KOPT-K1 (cell line): ENCODE data around the gene CSF1R.

ENCODE experiments used
- H3K27ac ChIP-seq: fragments of 200-600 bp; sonication (generic); 2 replicates; pipeline ENCODE4 v1.5.1; 2016; ENCODE audit warnings: antibody characterized with exemption, mild to moderate bottlenecking, low read depth, low read length; ENCODE audit not compliant: poor library complexity, severe bottlenecking
- H3K36me3 ChIP-seq: fragments of 200-600 bp; sonication (generic); 2 replicates; pipeline ENCODE4 v1.5.1; 2017; ENCODE audit warnings: antibody characterized with exemption, mild to moderate bottlenecking, low read length, moderate library complexity; ENCODE audit not compliant: insufficient read depth
- H3K9me3 ChIP-seq: fragments of 200-600 bp; sonication (generic); 2 replicates; pipeline ENCODE4 v1.5.1; 2017; ENCODE audit warnings: antibody characterized with exemption, low read length, mild to moderate bottlenecking; ENCODE audit not compliant: insufficient read depth, poor library complexity, severe bottlenecking

The CSF1R gene

GRCh38 chr5:150061538-150061995 is 24.8 kb downstream of the CSF1R start:
- Histone ChIP-seq H3K9me3 (no peaks in the 10 kb centered on the region), H3K36me3 (no peaks in the 10 kb centered on the region), H3K27ac (no peak overlapping the region)

GRCh38 chr5:150060471-150060870 is 25.9 kb downstream of the CSF1R start:
- Histone ChIP-seq H3K27ac (no peak overlapping the region), H3K9me3 (no peaks in the 10 kb centered on the region), H3K36me3 (peaks cover 6% of the 10 kb centered on the region; the same call in 1 of the 2 replicates)

DNA sequence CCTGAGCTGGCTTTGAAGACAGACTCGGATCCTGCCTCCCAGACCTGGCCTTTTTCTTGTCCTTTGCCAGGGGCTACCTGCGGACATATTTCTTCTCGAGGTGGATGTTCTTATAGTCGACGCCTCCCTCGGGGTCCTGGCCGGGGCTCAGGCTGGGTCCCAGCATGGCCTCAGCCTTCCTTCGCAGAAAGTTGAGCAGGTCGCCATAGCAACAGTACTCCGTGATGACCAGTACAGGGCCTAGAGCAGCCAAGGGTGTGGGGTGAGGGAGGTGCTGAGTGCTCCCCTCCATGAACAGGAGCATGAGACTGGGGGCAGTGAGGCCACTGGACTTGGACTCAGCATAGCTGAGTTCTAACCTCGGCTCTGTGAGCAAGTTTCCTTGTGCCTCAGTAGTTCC is 26.7 kb downstream of the CSF1R start:
- Histone ChIP-seq H3K36me3 (peaks cover 14% of the 10 kb centered on the region), H3K27ac (no peak overlapping the region), H3K9me3 (no peaks in the 10 kb centered on the region)

DNA sequence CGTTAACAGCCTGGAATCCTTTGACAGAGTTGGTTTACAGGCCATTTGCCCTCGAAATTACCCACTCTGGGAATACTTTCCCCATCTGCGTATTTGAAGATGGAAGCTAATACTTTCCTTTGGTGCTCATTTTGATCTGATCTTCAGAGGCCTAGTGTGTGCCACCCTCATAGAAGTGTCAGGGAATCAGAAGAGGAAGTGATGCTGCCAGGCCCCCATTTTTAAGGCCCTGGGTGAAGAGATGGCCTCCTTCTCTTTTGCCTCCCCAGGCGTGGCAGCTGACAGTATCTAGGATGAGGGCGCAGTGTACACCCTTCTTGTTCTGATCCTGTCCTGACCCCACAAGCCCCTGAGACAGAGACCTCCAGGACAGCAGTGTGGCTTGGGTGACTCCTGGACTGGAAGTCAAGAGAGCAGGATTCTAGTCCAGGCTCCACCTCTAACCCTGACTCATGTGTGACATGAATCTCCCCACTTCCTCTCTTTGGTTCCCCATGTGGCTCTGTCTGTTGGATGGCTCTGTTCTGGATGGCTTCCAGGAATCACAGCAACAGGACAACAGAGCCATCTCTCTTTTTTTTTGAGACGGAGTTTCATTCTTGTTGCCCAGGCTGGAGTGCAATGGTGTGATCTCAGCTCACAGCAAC is 27.8 kb downstream of the CSF1R start:
- Histone ChIP-seq H3K27ac (no peak overlapping the region), H3K36me3 (peaks cover 25% of the 10 kb centered on the region), H3K9me3 (no peaks in the 10 kb centered on the region)

DNA sequence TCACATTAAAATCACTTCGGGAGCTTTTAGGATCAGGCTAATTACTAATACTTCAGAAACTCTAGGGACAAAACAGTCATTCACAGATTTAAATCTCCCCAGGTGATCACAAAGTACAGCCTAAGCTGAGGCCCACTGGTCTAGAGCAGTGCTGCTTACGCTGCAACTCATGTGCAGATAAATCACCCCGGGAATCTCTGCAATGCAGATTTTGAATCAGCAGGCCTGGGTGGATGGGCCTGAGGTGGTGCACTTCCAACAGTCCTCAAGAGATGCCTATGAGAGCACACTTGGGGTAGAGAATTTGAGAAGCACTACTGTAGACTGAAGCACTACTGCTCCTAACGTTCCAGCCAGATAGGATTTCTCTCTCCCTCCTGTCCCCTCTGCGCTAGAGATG is 28.4 kb downstream of the CSF1R start:
- no peaks in the 10 kb centered on the region for H3K9me3 ChIP-seq

DNA sequence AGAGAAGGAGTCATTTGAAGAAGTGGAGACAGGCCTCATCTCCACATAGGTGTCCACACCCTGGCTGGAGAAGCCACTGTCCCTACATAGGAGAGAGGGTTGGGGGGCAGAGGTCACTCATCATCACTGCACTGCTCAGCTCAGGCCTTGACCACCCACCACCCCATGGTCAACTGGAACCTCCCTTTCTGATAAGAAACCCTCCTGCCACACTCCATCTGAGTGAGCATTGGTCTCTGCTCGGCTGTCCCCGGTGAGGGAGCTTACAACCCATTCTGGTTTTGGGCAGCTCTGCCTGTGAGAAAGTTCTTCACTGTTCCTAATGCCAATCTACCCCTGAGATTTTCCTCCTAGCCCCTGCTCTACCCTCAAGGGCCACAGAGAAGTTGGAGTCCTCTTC is 28.8 kb downstream of the CSF1R start:
- Histone ChIP-seq H3K27ac (no peak overlapping the region), H3K36me3 (peaks cover 36% of the 10 kb centered on the region)

More for the DNA sequence above, 28.4 kb downstream of the CSF1R start:
- Histone ChIP-seq H3K27ac (no peak overlapping the region), H3K36me3 (peaks cover 31% of the 10 kb centered on the region)

GRCh38 chr5:150057052-150057451 is 29.3 kb downstream of the CSF1R start:
- Histone ChIP-seq H3K36me3 (peaks cover 40% of the 10 kb centered on the region), H3K9me3 (no peaks in the 10 kb centered on the region), H3K27ac (no peak overlapping the region)

More for the DNA sequence above, 28.8 kb downstream of the CSF1R start:
- H3K9me3 ChIP-seq, result no peaks in the 10 kb centered on the region

- peaks cover 50% of the 10 kb centered on the region for H3K36me3 ChIP-seq
- no peaks in the 10 kb centered on the region for H3K9me3 ChIP-seq
- no peak overlapping the region for H3K27ac ChIP-seq
Observed at GRCh38 chr5:150056075-150056443, 30.3 kb downstream of the CSF1R start.

- H3K9me3 ChIP-seq, result no peaks in the 10 kb centered on the region
- peaks cover 56% of the 10 kb centered on the region for H3K36me3 ChIP-seq
Observed at GRCh38 chr5:150055326-150056074, 30.9 kb downstream of the CSF1R start.

GRCh38 chr5:150054569-150054968 is 31.8 kb downstream of the CSF1R start:
- H3K36me3 ChIP-seq, result peaks cover 65% of the 10 kb centered on the region
- no peaks in the 10 kb centered on the region for H3K9me3 ChIP-seq

More at GRCh38 chr5:150055326-150056074, 30.9 kb downstream of the CSF1R start:
- no peak overlapping the region for H3K27ac ChIP-seq

DNA sequence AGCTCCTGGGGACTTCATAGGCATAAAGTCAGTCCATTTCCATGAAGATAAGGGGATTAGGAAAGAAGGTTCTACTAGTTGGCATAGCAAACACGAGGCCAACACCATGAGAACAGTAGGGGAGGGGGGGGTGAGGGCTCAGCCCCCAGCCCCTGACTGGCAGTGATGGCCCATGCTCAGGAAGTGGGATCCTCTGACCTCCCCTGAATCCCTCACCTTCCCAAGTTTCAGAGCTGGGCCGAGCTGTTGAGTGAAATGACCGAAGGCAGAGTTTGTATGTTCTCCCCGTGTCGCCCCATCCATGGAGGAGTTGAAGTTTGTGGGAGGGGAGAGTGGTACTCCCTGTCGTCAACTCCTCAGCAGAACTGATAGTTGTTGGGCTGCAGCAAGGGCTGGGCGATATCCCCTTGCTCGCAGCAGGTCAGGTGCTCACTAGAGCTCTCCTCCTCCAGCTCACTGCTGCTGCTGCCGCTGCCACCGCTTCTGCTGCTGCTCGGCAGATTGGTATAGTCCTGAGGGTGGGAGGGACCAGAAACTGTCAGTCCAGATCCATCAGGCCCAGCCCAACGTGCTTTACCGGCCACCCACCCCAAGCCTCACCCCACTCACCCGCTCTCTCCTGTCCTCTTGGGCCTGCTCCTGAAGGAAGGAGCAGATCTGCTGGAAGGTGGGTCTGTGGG is 32.5 kb downstream of the CSF1R start:
- H3K36me3 ChIP-seq, result peaks cover 72% of the 10 kb centered on the region
- no peak overlapping the region for H3K27ac ChIP-seq
- no peaks in the 10 kb centered on the region for H3K9me3 ChIP-seq

More at GRCh38 chr5:150054569-150054968, 31.8 kb downstream of the CSF1R start:
- H3K27ac ChIP-seq, result no peak overlapping the region

- Histone ChIP-seq H3K9me3 (no peaks in the 10 kb centered on the region), H3K36me3 (peaks cover 79% of the 10 kb centered on the region), H3K27ac (no peak overlapping the region)
Observed at GRCh38 chr5:150052956-150053712, 33.2 kb downstream of the CSF1R start.

GRCh38 chr5:150052226-150052955 is 34.0 kb downstream of the CSF1R start:
- H3K36me3 ChIP-seq, result peaks cover 87% of the 10 kb centered on the region

GRCh38 chr5:150051657-150052195 is 34.6 kb downstream of the CSF1R start:
- Histone ChIP-seq H3K36me3 (peaks cover 93% of the 10 kb centered on the region), H3K9me3 (no peaks in the 10 kb centered on the region), H3K27ac (no peak overlapping the region)

More at GRCh38 chr5:150052226-150052955, 34.0 kb downstream of the CSF1R start:
- H3K27ac ChIP-seq, result no peak overlapping the region
- no peaks in the 10 kb centered on the region for H3K9me3 ChIP-seq
